H1 (cell line): ENCODE results near the gene PTPRD. TPM values are rescaled to one million over a fixed set of nuclear protein-coding genes. Genes with fewer than 3 reads are reported as not detected.

Experiments used
- CTCF ChIA-PET: fragments of 300-600 bp; sonication (Branson Sonifier 250); formaldehyde crosslinking; loops from one replicate; lab custom pipeline; 2021; ENCODE audit not compliant: partially characterized antibody; lab: Charles Lee
- POLR2A ChIA-PET: fragments of 300-600 bp; sonication (Branson Sonifier 250); formaldehyde crosslinking; loops from one replicate; lab custom pipeline; 2021; ENCODE audit warnings: inconsistent platforms; ENCODE audit not compliant: partially characterized antibody; lab: Charles Lee
- DNase-seq, 2 experiments: peaks; one replicate each; pipeline versions ENCODE4 v3.0.0 to v3.0.0-alpha.2; 2010 to 2022; ENCODE audit warnings: low spot score in 2 of 2, low read depth in 1 of 2, mixed read lengths in 1 of 2
- FAIRE-seq: peaks from 2 replicates; lab custom pipeline; 2011; peaks lifted over from hg19 to GRCh38; lab: Jason Lieb, UNC
- H2AFZ ChIP-seq: 2 replicates; pipeline ENCODE4 v1.8.1; 2012; ENCODE audit warnings: low read length, inconsistent platforms
- H2AK5ac ChIP-seq: 2 replicates; pipeline ENCODE4 v1.6.1; 2013; ENCODE audit warnings: low read depth, low read length
- H2BK120ac ChIP-seq: replicated peaks from 2 replicates; pipeline ENCODE3; 2013; ENCODE audit warnings: low read depth, low read length, inconsistent platforms
- H2BK12ac ChIP-seq: 2 replicates; pipeline ENCODE4 v1.6.1; 2013; ENCODE audit warnings: low read depth, low read length
- H2BK15ac ChIP-seq: 2 replicates; pipeline ENCODE4 v1.6.1; 2013; ENCODE audit warnings: low read length
- H2BK20ac ChIP-seq: 2 replicates; pipeline ENCODE4 v1.6.1; 2013; ENCODE audit warnings: low read length
- H2BK5ac ChIP-seq: 2 replicates; pipeline ENCODE4 v1.6.1; 2013; ENCODE audit warnings: low read depth, low read length
- H3K14ac ChIP-seq: 2 replicates; pipeline ENCODE4 v1.6.1; 2013; ENCODE audit warnings: inconsistent platforms; ENCODE audit not compliant: insufficient read length
- H3K18ac ChIP-seq: 2 replicates; pipeline ENCODE4 v1.6.1; 2013; ENCODE audit warnings: low read length; ENCODE audit errors: extremely low read depth
- H3K23ac ChIP-seq: 2 replicates; pipeline ENCODE4 v1.6.1; 2013; ENCODE audit warnings: inconsistent platforms; ENCODE audit not compliant: insufficient read length
- H3K23me2 ChIP-seq: 2 replicates; pipeline ENCODE4 v1.6.1; 2013; ENCODE audit warnings: low read depth, low read length
- H3K27ac ChIP-seq: 2 replicates; pipeline ENCODE4 v1.6.1; 2011; ENCODE audit warnings: low read depth, low read length, inconsistent platforms
- H3K27me3 ChIP-seq, 4 experiments: replicated peaks in 1 of 4; 1 replicate in 1 of 4; 2 replicates in 3 of 4; pipeline versions ENCODE4 v1.6.1 to v1.8.1; 2011 to 2013; ENCODE audit warnings: low read length in 3 of 4, mild to moderate bottlenecking in 3 of 4, inconsistent platforms in 2 of 4, mixed read lengths in 2 of 4, moderate library complexity in 1 of 4; ENCODE audit not compliant: control insufficient read depth in 3 of 4, insufficient read depth in 3 of 4; ENCODE audit errors: extremely low read depth in 1 of 4
- H3K36me3 ChIP-seq, 4 experiments: 2 replicates each; pipeline versions ENCODE4 v1.6.1 to v1.8.1; 2011 to 2013; ENCODE audit warnings: mild to moderate bottlenecking in 4 of 4, low read length in 3 of 4, moderate library complexity in 2 of 4, control low read depth in 1 of 4, inconsistent platforms in 1 of 4; ENCODE audit not compliant: insufficient read depth in 4 of 4, control insufficient read depth in 2 of 4
- H3K4ac ChIP-seq: replicated peaks from 2 replicates; pipeline ENCODE3; 2013; ENCODE audit warnings: low read length, low read depth, mixed read lengths, inconsistent platforms; ENCODE audit not compliant: insufficient read length
- H3K4me1 ChIP-seq, 4 experiments: replicated peaks in 1 of 4; 1 replicate in 1 of 4; 2 replicates in 3 of 4; pipeline versions ENCODE4 v1.6.1 to v1.8.1; 2011 to 2013; ENCODE audit warnings: low read length in 3 of 4, inconsistent platforms in 2 of 4, mixed read lengths in 1 of 4; ENCODE audit not compliant: insufficient read depth in 4 of 4, control insufficient read depth in 3 of 4
- H3K4me2 ChIP-seq, 2 experiments: 2 replicates each; pipeline versions ENCODE4 v1.6.1 to v1.8.1; 2011 to 2013; ENCODE audit warnings: low read depth in 2 of 2, low read length in 2 of 2, control low read depth in 1 of 2, inconsistent platforms in 1 of 2, mild to moderate bottlenecking in 1 of 2; ENCODE audit not compliant: insufficient read depth in 1 of 2
- H3K4me3 ChIP-seq, 4 experiments: fragments of 200-600, 300-600 bp in 1 of 4; sonication (generic), shearing (Covaris generic), sonication (Bioruptor Twin) in 1 of 4; 2 replicates each; pipeline versions ENCODE4 v1.5.1 to v1.8.1; 2011 to 2016; ENCODE audit warnings: low read length in 4 of 4, low read depth in 3 of 4, control low read depth in 2 of 4, inconsistent platforms in 2 of 4, mild to moderate bottlenecking in 2 of 4, mixed read lengths in 1 of 4, moderate library complexity in 1 of 4; ENCODE audit not compliant: insufficient read depth in 2 of 4; ENCODE audit errors: extremely low read depth in 1 of 4
- H3K56ac ChIP-seq: replicated peaks from 2 replicates; pipeline ENCODE3; 2013; ENCODE audit warnings: low read depth, mild to moderate bottlenecking, mixed read lengths, low read length, inconsistent platforms; ENCODE audit not compliant: insufficient read length
- H3K79me1 ChIP-seq: 2 replicates; pipeline ENCODE4 v1.6.1; 2013; ENCODE audit warnings: low read depth, low read length, control low read depth
- H3K79me2 ChIP-seq, 2 experiments: 2 replicates each; pipeline versions ENCODE4 v1.6.1 to v1.8.1; 2012 to 2013; ENCODE audit warnings: low read length in 2 of 2, mild to moderate bottlenecking in 2 of 2, inconsistent platforms in 1 of 2; ENCODE audit not compliant: insufficient read depth in 2 of 2, control insufficient read depth in 1 of 2
- H3K9ac ChIP-seq, 4 experiments: replicated peaks in 1 of 4; 1 replicate in 1 of 4; 2 replicates in 3 of 4; pipeline versions ENCODE4 v1.6.1 to v1.8.1; 2011 to 2013; ENCODE audit warnings: low read depth in 3 of 4, low read length in 3 of 4, control low read depth in 2 of 4, mild to moderate bottlenecking in 2 of 4, moderate library complexity in 2 of 4, inconsistent platforms in 1 of 4; ENCODE audit errors: extremely low read depth in 1 of 4
- H3K9me3 ChIP-seq, 2 experiments: 2 replicates each; pipeline versions ENCODE4 v1.6.1 to v1.8.1; 2012 to 2013; ENCODE audit warnings: mild to moderate bottlenecking in 2 of 2, moderate library complexity in 2 of 2, control low read depth in 1 of 2, inconsistent platforms in 1 of 2, low read depth in 1 of 2, low read length in 1 of 2, mixed read lengths in 1 of 2; ENCODE audit not compliant: insufficient read depth in 2 of 2
- H4K20me1 ChIP-seq, 2 experiments: replicated peaks in 1 of 2; 2 replicates each; pipeline versions ENCODE3 to v1.8.1; 2011 to 2013; ENCODE audit warnings: inconsistent platforms in 2 of 2, low read length in 2 of 2, mild to moderate bottlenecking in 1 of 2; ENCODE audit not compliant: insufficient read depth in 2 of 2, control insufficient read depth in 1 of 2
- H4K5ac ChIP-seq: 2 replicates; pipeline ENCODE4 v1.6.1; 2013; ENCODE audit warnings: low read length, low read depth, mixed read lengths, inconsistent platforms; ENCODE audit not compliant: insufficient read length
- H4K8ac ChIP-seq: 2 replicates; pipeline ENCODE4 v1.8.0; 2013; ENCODE audit warnings: mild to moderate bottlenecking, moderate library complexity, low read length, inconsistent platforms; ENCODE audit not compliant: insufficient read depth; ENCODE audit errors: extremely low read depth
- H4K91ac ChIP-seq: replicated peaks from 2 replicates; pipeline ENCODE3; 2013; ENCODE audit warnings: low read length, mixed read lengths, inconsistent platforms; ENCODE audit not compliant: insufficient read length
- BACH1 ChIP-seq: IDR thresholded peaks from 2 replicates; pipeline ENCODE4 v1.6.1; 2012; ENCODE audit warnings: low read length, improper control_type of control experiment
- BRCA1 ChIP-seq: IDR thresholded peaks from 2 replicates; pipeline ENCODE4 v1.6.1; 2012; ENCODE audit warnings: low read depth, low read length, improper control_type of control experiment
- CBX8 ChIP-seq: fragments of 300-800, 300-1000 bp; sonication (generic); IDR thresholded peaks from 2 replicates; pipeline ENCODE4 v1.7.1; 2016; ENCODE audit warnings: low read depth, low read length, borderline replicate concordance
- CHD1 ChIP-seq: IDR thresholded peaks from 2 replicates; pipeline ENCODE4 v1.6.1; 2012; ENCODE audit warnings: low read depth, low read length, improper control_type of control experiment
- KDM1A ChIP-seq: fragments of 200-600, 300-600 bp; sonication (generic); IDR thresholded peaks from 2 replicates; pipeline ENCODE4 v1.7.1; 2016; ENCODE audit warnings: mild to moderate bottlenecking, low read length, borderline replicate concordance
- SIX5 ChIP-seq: IDR thresholded peaks from 2 replicates; pipeline ENCODE4 v1.6.1; 2011; ENCODE audit warnings: mild to moderate bottlenecking, low read depth, low read length
- SRF ChIP-seq: IDR thresholded peaks from 2 replicates; pipeline ENCODE4 v1.6.1; 2011; ENCODE audit warnings: mild to moderate bottlenecking, low read depth, low read length, moderate library complexity
- SUZ12 ChIP-seq: fragments of 200-600 bp; sonication (generic); IDR thresholded peaks from 2 replicates; pipeline ENCODE4 v1.6.1; 2012; ENCODE audit warnings: mild to moderate bottlenecking, inconsistent platforms, low read length, moderate library complexity, mixed read lengths
- TAF1 ChIP-seq: IDR thresholded peaks from 2 replicates; pipeline ENCODE4 v1.6.1; 2011; ENCODE audit warnings: mild to moderate bottlenecking, low read depth, low read length
- YY1 ChIP-seq: IDR thresholded peaks from 2 replicates; pipeline ENCODE4 v1.6.1; 2011; ENCODE audit warnings: low read depth, mild to moderate bottlenecking, low read length
- WGBS, 2 experiments: shearing (Covaris generic) in 1 of 2; methylation state at CpG; one replicate each; pipeline versions ENCODE4 v1.1.6 to v1.1.7; 2013 to 2015; ENCODE audit warnings: low lambda C conversion rate in 2 of 2, mixed read lengths in 2 of 2, inconsistent platforms in 1 of 2, low coverage in 1 of 2, missing lambda C conversion rate in 1 of 2; ENCODE audit not compliant: insufficient replicate concordance in 2 of 2, insufficient coverage in 1 of 2, insufficient read length in 1 of 2; ENCODE audit errors: extremely low coverage in 1 of 2, missing lambda C conversion rate in 1 of 2; 5-methylcytosine and 5-hydroxymethylcytosine counted together
- polyA plus RNA-seq, 7 experiments: library from polyadenylated mRNA; depleted of rRNA in 3 of 7; stranded (reverse) in 5 of 7; unstranded in 2 of 7; fragments of >200 nt in 5 of 7; fragments of 200-250 nt in 2 of 7; gene quantifications; 1 replicate in 5 of 7; 2 replicates in 1 of 7; 4 replicates in 1 of 7; pipeline versions ENCODE4 v1.2.1 to v1.2.3, GENCODE V29; 2011 to 2013; ENCODE audit warnings: missing spikeins in 2 of 7, mixed read lengths in 2 of 7
- total RNA-seq: library from RNA; stranded (reverse); fragmentation: NEBNext Ultra II Directional; extraction: Animal tissue kit (Norgen Biotek cat#: 25700); gene quantifications from 2 replicates; pipeline ENCODE4 v1.2.1, GENCODE V29; 2021
- TF ChIP-seq, protein P1 (sequence below): IDR thresholded peaks from 2 replicates; pipeline ENCODE4 v1.6.1; 2011; ENCODE audit warnings: low read length, improper control_type of control experiment
- TF ChIP-seq, protein P2 (sequence below): IDR thresholded peaks from 2 replicates; pipeline ENCODE4 v1.6.1; 2012; ENCODE audit warnings: inconsistent platforms
- TF ChIP-seq, protein P3 (sequence below): IDR thresholded peaks from 2 replicates; pipeline ENCODE4 v1.6.1; 2012; ENCODE audit warnings: inconsistent platforms

The PTPRD gene
- total and polyA plus RNA-seq, 2 of the 8 experiments (the other 6 are each of a cell fraction or from before 2014, with no cell fraction given) = 17.2 to 77.0 TPM

DNA sequence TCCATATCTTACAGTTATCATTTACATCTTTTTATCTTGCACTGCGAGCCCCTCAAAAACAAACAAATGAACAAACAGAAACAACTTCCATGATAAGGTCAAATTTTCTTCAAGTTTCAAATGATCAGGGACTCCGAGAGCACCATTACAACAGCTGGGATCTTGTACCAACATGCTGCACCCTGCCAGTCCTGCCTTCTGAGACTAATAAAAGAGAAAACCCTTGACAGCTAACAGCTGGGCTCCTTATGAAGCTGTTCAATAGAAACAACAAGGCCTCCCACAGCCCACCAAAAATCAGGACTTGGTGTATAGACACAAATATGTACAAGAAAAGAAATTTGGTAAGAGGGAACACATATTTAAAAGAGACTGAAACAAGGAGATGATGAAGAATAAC lies 1828.0 kb downstream of the PTPRD start:
- no peak overlapping the region for H3K4ac ChIP-seq
- no peak overlapping the region for H2BK20ac ChIP-seq
- no peak overlapping the region for H2BK120ac ChIP-seq
- WGBS, 2 experiments = 92% methylated on average over 2 of the region's 2 CpGs; no CpG with 5 or more reads in 1 of the 2 experiments
- H4K20me1 ChIP-seq = no peaks in the 10 kb centered on the region
- no peak overlapping the region for H3K27ac ChIP-seq
- no peak overlapping the region for H4K8ac ChIP-seq
- no peak overlapping the region for H3K4me3 ChIP-seq
- H3K9ac ChIP-seq = no peak overlapping the region
- no peaks in the 10 kb centered on the region; the same call in 1 of the 2 replicates for H3K79me1 ChIP-seq
- H3K23ac ChIP-seq = no peak overlapping the region
- no peak overlapping the region for H3K56ac ChIP-seq
- peaks cover 0 to 5% of the 10 kb centered on the region in 2 experiments; a peak in 1 of 4 replicates for H3K79me2 ChIP-seq
- DNase-seq (no peak), FAIRE-seq (no peak)
- no peaks in the 10 kb centered on the region for H3K27me3 ChIP-seq
- no peak overlapping the region for H2BK15ac ChIP-seq
- ChIA-PET POLR2A (no interaction called here), CTCF (interaction anchor here (1.0 to 2.7 kb wide), 4 partner anchors 11 to 22 kb away, joined by 3 to 10 read pairs (median 4); no protein-coding TSS in a partner anchor)
- H3K14ac ChIP-seq = no peak overlapping the region
- H4K91ac ChIP-seq = no peak overlapping the region
- H3K4me1 ChIP-seq = no peaks in the 10 kb centered on the region
- H2BK5ac ChIP-seq = no peak overlapping the region
- no peak overlapping the region for H2BK12ac ChIP-seq
- no peak overlapping the region for H3K18ac ChIP-seq
- no peak overlapping the region for H2AFZ ChIP-seq
- H3K23me2 ChIP-seq = no peaks in the 10 kb centered on the region
- H3K4me2 ChIP-seq = no peak overlapping the region
- H3K9me3 ChIP-seq = no peaks in the 10 kb centered on the region
- no peaks in the 10 kb centered on the region for H3K36me3 ChIP-seq
- no peak overlapping the region for H2AK5ac ChIP-seq
- H4K5ac ChIP-seq = no peak overlapping the region
- TF ChIP-seq, protein P1, sequence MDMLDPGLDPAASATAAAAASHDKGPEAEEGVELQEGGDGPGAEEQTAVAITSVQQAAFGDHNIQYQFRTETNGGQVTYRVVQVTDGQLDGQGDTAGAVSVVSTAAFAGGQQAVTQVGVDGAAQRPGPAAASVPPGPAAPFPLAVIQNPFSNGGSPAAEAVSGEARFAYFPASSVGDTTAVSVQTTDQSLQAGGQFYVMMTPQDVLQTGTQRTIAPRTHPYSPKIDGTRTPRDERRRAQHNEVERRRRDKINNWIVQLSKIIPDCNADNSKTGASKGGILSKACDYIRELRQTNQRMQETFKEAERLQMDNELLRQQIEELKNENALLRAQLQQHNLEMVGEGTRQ = no peak
- TF ChIP-seq KDM1A (no peak), CBX8 (no peak), TAF1 (no peak), CHD1 (no peak), YY1 (no peak), BRCA1 (no peak), SIX5 (no peak), SUZ12 (no peak), BACH1 (no peak), SRF (no peak)
- TF ChIP-seq, protein P2, sequence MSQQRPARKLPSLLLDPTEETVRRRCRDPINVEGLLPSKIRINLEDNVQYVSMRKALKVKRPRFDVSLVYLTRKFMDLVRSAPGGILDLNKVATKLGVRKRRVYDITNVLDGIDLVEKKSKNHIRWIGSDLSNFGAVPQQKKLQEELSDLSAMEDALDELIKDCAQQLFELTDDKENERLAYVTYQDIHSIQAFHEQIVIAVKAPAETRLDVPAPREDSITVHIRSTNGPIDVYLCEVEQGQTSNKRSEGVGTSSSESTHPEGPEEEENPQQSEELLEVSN = no peak
- TF ChIP-seq, protein P3, sequence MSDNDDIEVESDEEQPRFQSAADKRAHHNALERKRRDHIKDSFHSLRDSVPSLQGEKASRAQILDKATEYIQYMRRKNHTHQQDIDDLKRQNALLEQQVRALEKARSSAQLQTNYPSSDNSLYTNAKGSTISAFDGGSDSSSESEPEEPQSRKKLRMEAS = no peak
